Pancreas (tissue), 10 donors: ENCODE measurements around the gene SEMA4F. TPM values are rescaled to one million over a fixed set of nuclear protein-coding genes. Genes with fewer than 3 reads are reported as not detected.

ENCODE experiments used
- ATAC-seq, 4 donors: fragments of 200-7000 bp; cut with Tn5 transposase; one replicate each; pipeline versions ENCODE4 v1.8.0 to v1.9.1; 2020; ENCODE audit warnings: mild to moderate bottlenecking in 4 of 4, moderate library complexity in 4 of 4
- DNase-seq, 6 donors: peaks; one replicate each; pipeline ENCODE4 v3.0.0-alpha.2; 2020
- FAIRE-seq: peaks from 2 replicates; lab custom pipeline; 2012; peaks lifted over from hg19 to GRCh38; lab: Jason Lieb, UNC
- H3K27ac ChIP-seq, 4 donors: fragments of 200-600 bp; sonication (generic); 1 replicate in 3 of 4; 2 replicates in 1 of 4; pipeline versions ENCODE4 v1.5.0 to v1.8.0; 2020
- H3K27me3 ChIP-seq, 4 donors: fragments of 200-600 bp; one replicate each; pipeline ENCODE4 v1.8.0; 2021
- H3K36me3 ChIP-seq, 3 donors: fragments of 200-600 bp; sonication (generic) in 1 of 3; one replicate each; pipeline versions ENCODE4 v1.5.0 to v1.8.0; 2020 to 2021
- H3K4me1 ChIP-seq, 3 donors: fragments of 200-600 bp; one replicate each; pipeline ENCODE4 v1.8.0; 2021
- H3K4me3 ChIP-seq, 4 donors: fragments of 200-600 bp; sonication (generic) in 2 of 4; one replicate each; pipeline versions ENCODE4 v1.5.0 to v1.8.0; 2020 to 2021
- H3K9me3 ChIP-seq, 4 donors: fragments of 200-600 bp; one replicate each; pipeline ENCODE4 v1.8.0; 2021
- WGBS, 2 donors: extraction: QIAGEN DNeasy Blood & Tissue Kit; methylation state at CpG; one replicate each; pipeline ENCODE4 v1.1.7; 2013; 5-methylcytosine and 5-hydroxymethylcytosine counted together
- intact Hi-C, 3 donors: fragments of 100-400 bp; cut with DNase I; formaldehyde crosslinking; loops; one replicate each; pipeline versions ENCODE4 v1.11.1 to v1.14.2; 2022
- polyA plus RNA-seq, 2 donors: library from polyadenylated mRNA; stranded (reverse); fragments of 200-250 nt; gene quantifications; one replicate each; pipeline ENCODE4 v1.2.3, GENCODE V29; 2013
- total RNA-seq, 6 donors: library from RNA; stranded (reverse); fragmentation: NEBNext Ultra II Directional in 4 of 6; extraction: Animal tissue kit (Norgen Biotek cat#: 25700) in 4 of 6; gene quantifications; one replicate each; pipeline versions ENCODE4 v1.2.1 to v1.2.4, GENCODE V29; 2021 to 2023
- TF ChIP-seq, protein P1 (sequence below), 4 donors: fragments of 200-600 bp; sonication (generic) in 3 of 4; IDR thresholded peaks; one replicate each; pipeline versions ENCODE4 v1.5.0 to v1.8.0; 2021; ENCODE audit warnings: antibody characterized with exemption in 4 of 4
- donor health status: healthy with polysubstance abuse.
- donor health status: DM: no; HTN: no; CAD: no; lungs with moderate emphysema.
- donor health status: DM: no; HTN: no; CAD: no.
- donor health status: control.
- donor health status: control.
- donor health status: Bipolar disorder and iron deficiency.
- donor health status: DM: yes; HTN: yes; CAD: no.
- donor health status: DM: no; HTN: no; CAD: no.
- donor health status: DM: no; HTN: no; CAD: no.
- donor health status: DM: yes; HTN: yes; CAD: no.

Gene SEMA4F, protein sequence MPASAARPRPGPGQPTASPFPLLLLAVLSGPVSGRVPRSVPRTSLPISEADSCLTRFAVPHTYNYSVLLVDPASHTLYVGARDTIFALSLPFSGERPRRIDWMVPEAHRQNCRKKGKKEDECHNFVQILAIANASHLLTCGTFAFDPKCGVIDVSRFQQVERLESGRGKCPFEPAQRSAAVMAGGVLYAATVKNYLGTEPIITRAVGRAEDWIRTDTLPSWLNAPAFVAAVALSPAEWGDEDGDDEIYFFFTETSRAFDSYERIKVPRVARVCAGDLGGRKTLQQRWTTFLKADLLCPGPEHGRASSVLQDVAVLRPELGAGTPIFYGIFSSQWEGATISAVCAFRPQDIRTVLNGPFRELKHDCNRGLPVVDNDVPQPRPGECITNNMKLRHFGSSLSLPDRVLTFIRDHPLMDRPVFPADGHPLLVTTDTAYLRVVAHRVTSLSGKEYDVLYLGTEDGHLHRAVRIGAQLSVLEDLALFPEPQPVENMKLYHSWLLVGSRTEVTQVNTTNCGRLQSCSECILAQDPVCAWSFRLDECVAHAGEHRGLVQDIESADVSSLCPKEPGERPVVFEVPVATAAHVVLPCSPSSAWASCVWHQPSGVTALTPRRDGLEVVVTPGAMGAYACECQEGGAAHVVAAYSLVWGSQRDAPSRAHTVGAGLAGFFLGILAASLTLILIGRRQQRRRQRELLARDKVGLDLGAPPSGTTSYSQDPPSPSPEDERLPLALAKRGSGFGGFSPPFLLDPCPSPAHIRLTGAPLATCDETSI
- total RNA-seq (1 to 10 TPM; 1.9 to 5.9 (median 3.1) TPM), polyA plus RNA-seq (1 to 10 TPM; 1.9 to 2.9 TPM)

GRCh38 chr2:74653985-74654882, at the start of gene SEMA4F:
TSS of gene SEMA4F (plus strand) at chr2:74654247. CDS start at chr2:74654377, 130 bp downstream.
- peak; percentile 94 to 99 (median 98) for DNase-seq
- 0 to 1% methylated on average over 75 to 79 of the region's 79 CpGs for WGBS, 2 donors
- Histone ChIP-seq H3K4me1 (no peaks in the 10 kb centered on the region), H3K27ac (no peak within 1 kb of the TSS), H3K27me3 (no peaks in the 10 kb centered on the region), H3K36me3 (no peaks in the 10 kb centered on the region), H3K4me3 (peak within 1 kb of the TSS; percentile 62 to 86 (median 70)), H3K9me3 (no peaks in the 10 kb centered on the region)
- intact Hi-C loops = no loop called here
- ATAC-seq = peak; percentile 99 to 100 (median 100)
- TF ChIP-seq, protein P1, sequence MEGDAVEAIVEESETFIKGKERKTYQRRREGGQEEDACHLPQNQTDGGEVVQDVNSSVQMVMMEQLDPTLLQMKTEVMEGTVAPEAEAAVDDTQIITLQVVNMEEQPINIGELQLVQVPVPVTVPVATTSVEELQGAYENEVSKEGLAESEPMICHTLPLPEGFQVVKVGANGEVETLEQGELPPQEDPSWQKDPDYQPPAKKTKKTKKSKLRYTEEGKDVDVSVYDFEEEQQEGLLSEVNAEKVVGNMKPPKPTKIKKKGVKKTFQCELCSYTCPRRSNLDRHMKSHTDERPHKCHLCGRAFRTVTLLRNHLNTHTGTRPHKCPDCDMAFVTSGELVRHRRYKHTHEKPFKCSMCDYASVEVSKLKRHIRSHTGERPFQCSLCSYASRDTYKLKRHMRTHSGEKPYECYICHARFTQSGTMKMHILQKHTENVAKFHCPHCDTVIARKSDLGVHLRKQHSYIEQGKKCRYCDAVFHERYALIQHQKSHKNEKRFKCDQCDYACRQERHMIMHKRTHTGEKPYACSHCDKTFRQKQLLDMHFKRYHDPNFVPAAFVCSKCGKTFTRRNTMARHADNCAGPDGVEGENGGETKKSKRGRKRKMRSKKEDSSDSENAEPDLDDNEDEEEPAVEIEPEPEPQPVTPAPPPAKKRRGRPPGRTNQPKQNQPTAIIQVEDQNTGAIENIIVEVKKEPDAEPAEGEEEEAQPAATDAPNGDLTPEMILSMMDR (IDR thresholded peaks at IDR 0.05) = no peak
- peak; percentile 53 for FAIRE-seq

- no peak overlapping the region for H3K27ac ChIP-seq
- no peak for DNase-seq
- FAIRE-seq = no peak
- ATAC-seq = no peak
- WGBS, 2 donors = 49 to 54% methylated on average over 5 of the region's 5 CpGs
- no peaks in the 10 kb centered on the region for H3K36me3 ChIP-seq
- TF ChIP-seq, protein P1 (IDR thresholded peaks at IDR 0.05) = no peak
- no peaks in the 10 kb centered on the region for H3K4me1 ChIP-seq
- no peaks in the 10 kb centered on the region for H3K27me3 ChIP-seq
- no peaks in the 10 kb centered on the region for H3K9me3 ChIP-seq
- H3K4me3 ChIP-seq = no peak overlapping the region
- intact Hi-C loops = no loop called here
Measured at GRCh38 chr2:74606927-74607326, 47.1 kb upstream of the SEMA4F start.

GRCh38 chr2:74617122-74617521, 36.9 kb upstream of the SEMA4F start:
- Histone ChIP-seq H3K36me3 (no peaks in the 10 kb centered on the region), H3K27me3 (no peaks in the 10 kb centered on the region), H3K4me1 (no peaks in the 10 kb centered on the region), H3K4me3 (no peak overlapping the region), H3K9me3 (no peaks in the 10 kb centered on the region), H3K27ac (no peak overlapping the region)
- intact Hi-C loops = no loop called here
- TF ChIP-seq, protein P1 (IDR thresholded peaks at IDR 0.05) = no peak
- 80 to 82% methylated on average over 3 of the region's 3 CpGs for WGBS, 2 donors
- FAIRE-seq (no peak), DNase-seq (no peak), ATAC-seq (no peak)

DNA sequence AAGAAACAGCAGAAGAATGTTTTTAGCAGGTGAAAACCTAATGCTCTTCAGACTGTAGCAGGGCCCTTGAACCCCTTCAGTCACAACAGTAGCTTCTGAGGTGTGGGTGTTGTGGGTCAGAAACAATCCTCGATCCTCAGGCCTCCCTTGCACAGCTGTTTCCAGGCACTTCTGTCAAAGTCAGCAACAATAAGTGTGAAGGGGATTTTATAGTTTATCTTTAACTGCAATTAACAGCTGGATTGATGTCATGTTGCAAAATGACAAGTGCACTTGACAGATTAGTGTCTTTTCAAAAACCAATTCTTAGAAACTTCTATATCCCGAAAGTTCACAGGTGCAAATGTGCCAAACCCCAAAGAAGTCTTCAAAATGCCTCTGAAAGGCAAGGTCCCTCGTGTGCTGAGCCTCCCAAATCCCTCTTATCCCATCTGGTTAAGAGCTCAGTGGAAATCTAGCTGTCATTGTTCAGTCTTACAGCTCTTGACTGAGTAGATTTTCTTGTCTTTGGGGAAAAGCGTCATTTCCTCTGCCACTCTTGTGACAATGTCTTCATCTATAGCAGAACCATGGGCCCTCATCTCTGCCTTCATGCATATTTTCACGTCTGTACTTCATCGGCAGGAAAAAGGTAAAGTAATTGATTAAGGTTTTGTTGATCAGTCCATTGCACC, 35.5 kb upstream of the SEMA4F start:
- FAIRE-seq (no peak), ATAC-seq (no peak), DNase-seq (no peak)
- 65 to 77% methylated on average over 6 of the region's 6 CpGs for WGBS, 2 donors
- H3K27ac ChIP-seq = no peak overlapping the region
- TF ChIP-seq, protein P1 (IDR thresholded peaks at IDR 0.05) = no peak
- no peak overlapping the region for H3K4me3 ChIP-seq
- H3K36me3 ChIP-seq = no peaks in the 10 kb centered on the region
- no peaks in the 10 kb centered on the region for H3K4me1 ChIP-seq
- no peaks in the 10 kb centered on the region for H3K27me3 ChIP-seq
- intact Hi-C loops = no loop called here
- H3K9me3 ChIP-seq = no peaks in the 10 kb centered on the region
